ENCODE data around the gene SENP8. TPM values are rescaled to one million over a fixed set of nuclear protein-coding genes. Genes with fewer than 3 reads are reported as not detected.

Gene SENP8
- total RNA-seq, 1 experiment from 2014 or later, result 2.0 TPM

DNA sequence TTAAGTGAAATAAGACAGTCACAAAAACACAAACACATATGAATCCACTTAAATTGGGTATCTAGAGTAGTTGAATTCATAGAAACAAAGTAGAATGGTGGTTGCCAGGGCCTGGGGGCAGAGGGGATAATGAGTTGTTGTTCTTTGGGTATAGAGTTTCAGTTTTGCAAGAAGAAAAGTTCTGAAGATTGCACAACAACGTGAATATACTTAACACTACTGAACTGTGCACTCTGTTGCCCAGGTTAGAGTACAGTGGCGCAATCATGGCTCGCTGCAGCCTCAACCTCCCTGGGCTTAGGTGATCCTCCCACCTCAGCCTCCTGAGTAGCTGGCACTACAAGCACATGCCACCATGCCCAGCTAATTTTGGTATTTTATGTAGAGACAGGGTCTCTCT lies 64.5 kb downstream of the SENP8 start:
- intact Hi-C loops (cut with micrococcal nuclease; ENCODE audit: unreplicated experiment), result no loop called here
- BruUV-seq (replicated peaks), result no TSS peak
- Histone ChIP-seq H3K27ac (ENCODE audit: low read depth, low read length, poor library complexity, severe bottlenecking) (no peak overlapping the region), H3K27me3 (replicated peaks; ENCODE audit: insufficient read depth, low read depth, low read length, poor library complexity) (peaks cover 25% of the 10 kb centered on the region), H3K4me3 (ENCODE audit: low read depth, low read length, poor library complexity, severe bottlenecking) (no peak overlapping the region), H3K36me3 (ENCODE audit: insufficient read depth, low read length, poor library complexity, severe bottlenecking) (no peaks in the 10 kb centered on the region), H3K4me1 (ENCODE audit: insufficient read depth, low read length, poor library complexity, severe bottlenecking) (no peaks in the 10 kb centered on the region), H3K9me3 (ENCODE audit: low read depth, low read length, poor library complexity, severe bottlenecking) (no peaks in the 10 kb centered on the region)
- DNase-seq (ENCODE audit: low spot score), result no peak
- ChIA-PET CTCF (no interaction called here), POLR2A (ENCODE audit: low non-redundant PET) (no interaction called here)
- TF ChIP-seq, protein P1, sequence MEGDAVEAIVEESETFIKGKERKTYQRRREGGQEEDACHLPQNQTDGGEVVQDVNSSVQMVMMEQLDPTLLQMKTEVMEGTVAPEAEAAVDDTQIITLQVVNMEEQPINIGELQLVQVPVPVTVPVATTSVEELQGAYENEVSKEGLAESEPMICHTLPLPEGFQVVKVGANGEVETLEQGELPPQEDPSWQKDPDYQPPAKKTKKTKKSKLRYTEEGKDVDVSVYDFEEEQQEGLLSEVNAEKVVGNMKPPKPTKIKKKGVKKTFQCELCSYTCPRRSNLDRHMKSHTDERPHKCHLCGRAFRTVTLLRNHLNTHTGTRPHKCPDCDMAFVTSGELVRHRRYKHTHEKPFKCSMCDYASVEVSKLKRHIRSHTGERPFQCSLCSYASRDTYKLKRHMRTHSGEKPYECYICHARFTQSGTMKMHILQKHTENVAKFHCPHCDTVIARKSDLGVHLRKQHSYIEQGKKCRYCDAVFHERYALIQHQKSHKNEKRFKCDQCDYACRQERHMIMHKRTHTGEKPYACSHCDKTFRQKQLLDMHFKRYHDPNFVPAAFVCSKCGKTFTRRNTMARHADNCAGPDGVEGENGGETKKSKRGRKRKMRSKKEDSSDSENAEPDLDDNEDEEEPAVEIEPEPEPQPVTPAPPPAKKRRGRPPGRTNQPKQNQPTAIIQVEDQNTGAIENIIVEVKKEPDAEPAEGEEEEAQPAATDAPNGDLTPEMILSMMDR (conservative IDR thresholded peaks at IDR 0.05; ENCODE audit: low read depth, low read length), result no peak

- Histone ChIP-seq H3K27me3 (replicated peaks; ENCODE audit: insufficient read depth, low read depth, low read length, poor library complexity) (peaks cover 25% of the 10 kb centered on the region), H3K9me3 (ENCODE audit: low read depth, low read length, poor library complexity, severe bottlenecking) (no peaks in the 10 kb centered on the region), H3K4me1 (ENCODE audit: insufficient read depth, low read length, poor library complexity, severe bottlenecking) (no peaks in the 10 kb centered on the region), H3K27ac (ENCODE audit: low read depth, low read length, poor library complexity, severe bottlenecking) (no peak overlapping the region), H3K4me3 (ENCODE audit: low read depth, low read length, poor library complexity, severe bottlenecking) (no peak overlapping the region), H3K36me3 (ENCODE audit: insufficient read depth, low read length, poor library complexity, severe bottlenecking) (no peaks in the 10 kb centered on the region)
- BruUV-seq (replicated peaks), result no TSS peak
- POLR2A ChIA-PET (ENCODE audit: low non-redundant PET), result no interaction called here
- intact Hi-C loops (cut with micrococcal nuclease; ENCODE audit: unreplicated experiment), result no loop called here
- DNase-seq (ENCODE audit: low spot score), result no peak
- CTCF ChIA-PET, result no interaction called here
- TF ChIP-seq EZH2 (IDR thresholded peaks at IDR 0.05; ENCODE audit: borderline replicate concordance, low read depth, low read length, poor library complexity, severe bottlenecking), result no peak
- TF ChIP-seq, protein P1 (conservative IDR thresholded peaks at IDR 0.05; ENCODE audit: low read depth, low read length), result no peak
Observed at GRCh38 chr15:72183781-72184164, 65.6 kb downstream of the SENP8 start.

GRCh38 chr15:72184165-72184811 lies 66.1 kb downstream of the SENP8 start:
- POLR2A ChIA-PET (ENCODE audit: low non-redundant PET), result no interaction called here
- H3K4me1 ChIP-seq (ENCODE audit: insufficient read depth, low read length, poor library complexity, severe bottlenecking), result no peaks in the 10 kb centered on the region
- H3K27ac ChIP-seq (ENCODE audit: low read depth, low read length, poor library complexity, severe bottlenecking), result no peak overlapping the region
- no peaks in the 10 kb centered on the region for H3K36me3 ChIP-seq (ENCODE audit: insufficient read depth, low read length, poor library complexity, severe bottlenecking)
- no TSS peak for BruUV-seq (replicated peaks)
- no peak for TF ChIP-seq EZH2 (IDR thresholded peaks at IDR 0.05; ENCODE audit: borderline replicate concordance, low read depth, low read length, poor library complexity, severe bottlenecking)
- TF ChIP-seq, protein P1 (conservative IDR thresholded peaks at IDR 0.05; ENCODE audit: low read depth, low read length), result no peak
- peaks cover 25% of the 10 kb centered on the region for H3K27me3 ChIP-seq (replicated peaks; ENCODE audit: insufficient read depth, low read depth, low read length, poor library complexity)
- intact Hi-C loops (cut with micrococcal nuclease; ENCODE audit: unreplicated experiment), result no loop called here
- CTCF ChIA-PET, result no interaction called here
- no peaks in the 10 kb centered on the region for H3K9me3 ChIP-seq (ENCODE audit: low read depth, low read length, poor library complexity, severe bottlenecking)
- DNase-seq (ENCODE audit: low spot score), result no peak
- H3K4me3 ChIP-seq (ENCODE audit: low read depth, low read length, poor library complexity, severe bottlenecking), result peak overlapping the region; percentile 18

Data from A673 (cell line).